Transverse colon (tissue), 4 donors: ENCODE measurements around the gene ARFGAP3.

ENCODE experiments used
- POLR2AphosphoS5 ChIP-seq, 3 donors: sonication (generic); formaldehyde crosslinking; IDR thresholded peaks; one replicate each; pipeline ENCODE4 v1.6.1; 2016; ENCODE audit warnings: antibody characterized with exemption in 3 of 3
- TF ChIP-seq, protein P1 (sequence below), 5 experiments: fragments of 200-600 bp in 3 of 5; fragments of 450-650 bp in 2 of 5; sonication (generic) in 3 of 5; IDR thresholded peaks; 1 replicate in 2 of 5; 2 replicates in 3 of 5; pipeline ENCODE4 v1.5.1; 2016 to 2017; ENCODE audit warnings: antibody characterized with exemption in 5 of 5, inconsistent platforms in 3 of 5, mild to moderate bottlenecking in 2 of 5, moderate library complexity in 1 of 5

DNA sequence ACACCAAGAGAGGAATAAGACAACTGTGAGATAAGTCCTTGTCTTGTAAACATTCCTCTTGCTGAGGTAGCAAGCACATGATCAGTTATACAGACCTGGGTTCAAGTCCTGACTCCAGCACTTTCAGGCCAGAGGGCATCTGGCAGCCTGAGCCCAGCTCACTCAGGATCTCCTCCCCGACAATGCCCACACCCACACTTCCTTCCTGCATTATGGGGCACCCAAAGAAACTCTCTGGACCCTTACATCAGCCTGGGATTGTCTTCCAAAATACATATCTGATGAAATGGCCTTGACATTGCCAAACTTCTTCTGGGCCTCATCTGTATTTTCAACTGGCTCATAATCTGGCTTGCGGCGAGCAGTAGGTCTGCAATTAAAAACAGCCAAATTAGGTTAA is 48.6 kb downstream of the ARFGAP3 start:
- TF ChIP-seq POLR2AphosphoS5 (IDR thresholded peaks at IDR 0.05), result no peak
- TF ChIP-seq, protein P1, sequence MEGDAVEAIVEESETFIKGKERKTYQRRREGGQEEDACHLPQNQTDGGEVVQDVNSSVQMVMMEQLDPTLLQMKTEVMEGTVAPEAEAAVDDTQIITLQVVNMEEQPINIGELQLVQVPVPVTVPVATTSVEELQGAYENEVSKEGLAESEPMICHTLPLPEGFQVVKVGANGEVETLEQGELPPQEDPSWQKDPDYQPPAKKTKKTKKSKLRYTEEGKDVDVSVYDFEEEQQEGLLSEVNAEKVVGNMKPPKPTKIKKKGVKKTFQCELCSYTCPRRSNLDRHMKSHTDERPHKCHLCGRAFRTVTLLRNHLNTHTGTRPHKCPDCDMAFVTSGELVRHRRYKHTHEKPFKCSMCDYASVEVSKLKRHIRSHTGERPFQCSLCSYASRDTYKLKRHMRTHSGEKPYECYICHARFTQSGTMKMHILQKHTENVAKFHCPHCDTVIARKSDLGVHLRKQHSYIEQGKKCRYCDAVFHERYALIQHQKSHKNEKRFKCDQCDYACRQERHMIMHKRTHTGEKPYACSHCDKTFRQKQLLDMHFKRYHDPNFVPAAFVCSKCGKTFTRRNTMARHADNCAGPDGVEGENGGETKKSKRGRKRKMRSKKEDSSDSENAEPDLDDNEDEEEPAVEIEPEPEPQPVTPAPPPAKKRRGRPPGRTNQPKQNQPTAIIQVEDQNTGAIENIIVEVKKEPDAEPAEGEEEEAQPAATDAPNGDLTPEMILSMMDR (IDR thresholded peaks at IDR 0.05), result no peak
